ENCODE measurements around the gene ACTR1A.

DNA sequence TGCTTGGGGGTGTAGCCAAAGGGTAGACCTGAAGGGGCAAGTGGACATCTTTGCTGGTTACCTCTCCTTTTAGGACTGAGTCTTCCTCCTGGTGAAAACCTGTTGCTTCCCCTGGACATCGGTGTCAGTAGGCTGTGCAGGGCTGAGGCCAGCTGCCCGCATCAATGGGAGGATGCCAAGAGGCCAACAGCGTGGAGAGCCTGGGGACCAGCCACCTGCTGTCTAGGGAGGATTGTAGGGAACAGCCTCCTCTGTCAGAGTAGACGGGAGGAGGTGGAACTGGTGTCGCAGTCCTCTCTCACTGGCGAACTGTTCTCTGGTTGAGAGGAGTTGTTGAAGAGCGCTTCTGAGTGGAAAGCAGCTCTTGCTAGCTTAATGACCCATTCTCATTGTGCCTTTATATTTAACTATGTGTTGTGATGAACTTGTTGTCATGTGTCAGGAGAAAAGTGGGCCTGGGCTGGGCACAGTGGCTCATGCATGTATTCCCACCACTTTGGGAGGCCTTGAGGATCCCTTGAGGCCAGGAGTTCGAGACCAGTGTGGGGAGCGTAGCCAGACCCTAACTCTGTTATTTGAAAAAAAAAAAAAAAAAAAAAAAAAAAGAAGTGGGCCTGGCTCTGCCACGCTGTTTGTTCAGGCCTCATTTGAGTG lies 3.1 kb upstream of the ACTR1A start:
- TF ChIP-seq LARP7 (IDR thresholded peaks at IDR 0.05) (no peak), ZNF354B (CRISPR knock-in tag; IDR thresholded peaks at IDR 0.05) (no peak), EHMT2 (IDR thresholded peaks at IDR 0.05) (no peak), NFATC3 (IDR thresholded peaks at IDR 0.05) (no peak), ILF3 (IDR thresholded peaks at IDR 0.05; ENCODE audit: borderline replicate concordance) (no peak), POLR2A (conservative IDR thresholded peaks at IDR 0.05) (no peak), NFE2L1 (tag; IDR thresholded peaks at IDR 0.05; ENCODE audit: borderline replicate concordance, low read depth) (no peak)
- TF ChIP-seq, protein P1, sequence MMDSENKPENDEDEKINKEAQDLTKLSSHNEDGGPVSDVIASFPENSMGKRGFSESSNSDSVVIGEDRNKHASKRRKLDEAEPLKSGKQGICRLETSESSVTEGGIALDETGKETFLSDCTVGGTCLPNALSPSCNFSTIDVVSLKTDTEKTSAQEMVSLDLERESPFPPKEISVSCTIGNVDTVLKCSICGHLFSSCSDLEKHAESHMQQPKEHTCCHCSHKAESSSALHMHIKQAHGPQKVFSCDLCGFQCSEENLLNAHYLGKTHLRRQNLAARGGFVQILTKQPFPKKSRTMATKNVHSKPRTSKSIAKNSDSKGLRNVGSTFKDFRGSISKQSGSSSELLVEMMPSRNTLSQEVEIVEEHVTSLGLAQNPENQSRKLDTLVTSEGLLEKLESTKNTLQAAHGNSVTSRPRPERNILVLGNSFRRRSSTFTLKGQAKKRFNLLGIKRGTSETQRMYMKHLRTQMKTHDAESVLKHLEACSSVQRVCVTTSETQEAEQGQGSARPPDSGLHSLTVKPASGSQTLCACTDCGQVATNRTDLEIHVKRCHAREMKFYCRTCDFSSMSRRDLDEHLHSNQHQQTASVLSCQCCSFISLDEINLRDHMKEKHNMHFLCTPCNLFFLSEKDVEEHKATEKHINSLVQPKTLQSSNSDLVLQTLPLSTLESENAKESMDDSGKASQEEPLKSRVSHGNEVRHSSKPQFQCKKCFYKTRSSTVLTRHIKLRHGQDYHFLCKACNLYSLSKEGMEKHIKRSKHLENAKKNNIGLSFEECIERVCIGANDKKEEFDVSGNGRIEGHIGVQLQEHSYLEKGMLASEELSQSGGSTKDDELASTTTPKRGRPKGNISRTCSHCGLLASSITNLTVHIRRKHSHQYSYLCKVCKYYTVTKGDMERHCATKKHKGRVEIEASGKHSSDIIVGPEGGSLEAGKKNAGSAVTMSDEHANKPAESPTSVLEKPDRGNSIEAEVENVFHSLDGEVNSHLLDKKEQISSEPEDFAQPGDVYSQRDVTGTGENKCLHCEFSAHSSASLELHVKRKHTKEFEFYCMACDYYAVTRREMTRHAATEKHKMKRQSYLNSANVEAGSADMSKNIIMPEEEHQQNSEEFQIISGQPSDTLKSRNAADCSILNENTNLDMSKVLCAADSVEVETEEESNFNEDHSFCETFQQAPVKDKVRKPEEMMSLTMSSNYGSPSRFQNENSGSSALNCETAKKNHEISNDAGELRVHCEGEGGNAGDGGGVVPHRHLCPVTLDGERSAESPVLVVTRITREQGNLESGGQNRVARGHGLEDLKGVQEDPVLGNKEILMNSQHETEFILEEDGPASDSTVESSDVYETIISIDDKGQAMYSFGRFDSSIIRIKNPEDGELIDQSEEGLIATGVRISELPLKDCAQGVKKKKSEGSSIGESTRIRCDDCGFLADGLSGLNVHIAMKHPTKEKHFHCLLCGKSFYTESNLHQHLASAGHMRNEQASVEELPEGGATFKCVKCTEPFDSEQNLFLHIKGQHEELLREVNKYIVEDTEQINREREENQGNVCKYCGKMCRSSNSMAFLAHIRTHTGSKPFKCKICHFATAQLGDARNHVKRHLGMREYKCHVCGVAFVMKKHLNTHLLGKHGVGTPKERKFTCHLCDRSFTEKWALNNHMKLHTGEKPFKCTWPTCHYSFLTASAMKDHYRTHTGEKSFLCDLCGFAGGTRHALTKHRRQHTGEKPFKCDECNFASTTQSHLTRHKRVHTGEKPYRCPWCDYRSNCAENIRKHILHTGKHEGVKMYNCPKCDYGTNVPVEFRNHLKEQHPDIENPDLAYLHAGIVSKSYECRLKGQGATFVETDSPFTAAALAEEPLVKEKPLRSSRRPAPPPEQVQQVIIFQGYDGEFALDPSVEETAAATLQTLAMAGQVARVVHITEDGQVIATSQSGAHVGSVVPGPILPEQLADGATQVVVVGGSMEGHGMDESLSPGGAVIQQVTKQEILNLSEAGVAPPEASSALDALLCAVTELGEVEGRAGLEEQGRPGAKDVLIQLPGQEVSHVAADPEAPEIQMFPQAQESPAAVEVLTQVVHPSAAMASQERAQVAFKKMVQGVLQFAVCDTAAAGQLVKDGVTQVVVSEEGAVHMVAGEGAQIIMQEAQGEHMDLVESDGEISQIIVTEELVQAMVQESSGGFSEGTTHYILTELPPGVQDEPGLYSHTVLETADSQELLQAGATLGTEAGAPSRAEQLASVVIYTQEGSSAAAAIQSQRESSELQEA (IDR thresholded peaks at IDR 0.05; ENCODE audit: low read depth) = no peak
- TF ChIP-seq, protein P2, sequence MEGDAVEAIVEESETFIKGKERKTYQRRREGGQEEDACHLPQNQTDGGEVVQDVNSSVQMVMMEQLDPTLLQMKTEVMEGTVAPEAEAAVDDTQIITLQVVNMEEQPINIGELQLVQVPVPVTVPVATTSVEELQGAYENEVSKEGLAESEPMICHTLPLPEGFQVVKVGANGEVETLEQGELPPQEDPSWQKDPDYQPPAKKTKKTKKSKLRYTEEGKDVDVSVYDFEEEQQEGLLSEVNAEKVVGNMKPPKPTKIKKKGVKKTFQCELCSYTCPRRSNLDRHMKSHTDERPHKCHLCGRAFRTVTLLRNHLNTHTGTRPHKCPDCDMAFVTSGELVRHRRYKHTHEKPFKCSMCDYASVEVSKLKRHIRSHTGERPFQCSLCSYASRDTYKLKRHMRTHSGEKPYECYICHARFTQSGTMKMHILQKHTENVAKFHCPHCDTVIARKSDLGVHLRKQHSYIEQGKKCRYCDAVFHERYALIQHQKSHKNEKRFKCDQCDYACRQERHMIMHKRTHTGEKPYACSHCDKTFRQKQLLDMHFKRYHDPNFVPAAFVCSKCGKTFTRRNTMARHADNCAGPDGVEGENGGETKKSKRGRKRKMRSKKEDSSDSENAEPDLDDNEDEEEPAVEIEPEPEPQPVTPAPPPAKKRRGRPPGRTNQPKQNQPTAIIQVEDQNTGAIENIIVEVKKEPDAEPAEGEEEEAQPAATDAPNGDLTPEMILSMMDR (IDR thresholded peaks at IDR 0.05 in 2 of 3, conservative IDR thresholded peaks at IDR 0.05 in 1 of 3; ENCODE audit: insufficient read depth in 2 of 3, low read depth in 1 of 3, low read length in 3 of 3) = no peak
- TF ChIP-seq, protein P3, sequence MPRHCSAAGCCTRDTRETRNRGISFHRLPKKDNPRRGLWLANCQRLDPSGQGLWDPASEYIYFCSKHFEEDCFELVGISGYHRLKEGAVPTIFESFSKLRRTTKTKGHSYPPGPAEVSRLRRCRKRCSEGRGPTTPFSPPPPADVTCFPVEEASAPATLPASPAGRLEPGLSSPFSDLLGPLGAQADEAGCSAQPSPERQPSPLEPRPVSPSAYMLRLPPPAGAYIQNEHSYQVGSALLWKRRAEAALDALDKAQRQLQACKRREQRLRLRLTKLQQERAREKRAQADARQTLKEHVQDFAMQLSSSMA (CRISPR knock-in tag; IDR thresholded peaks at IDR 0.05) = no peak
